ENCODE data around the gene SLC46A1.

- TF ChIP-seq CTCF (IDR thresholded peaks at IDR 0.05; ENCODE audit: poor library complexity, severe bottlenecking) (no peak), EZH2 (IDR thresholded peaks at IDR 0.05; ENCODE audit: borderline replicate concordance, insufficient read depth, low read length, poor library complexity, severe bottlenecking) (no peak), POLR2AphosphoS5 (IDR thresholded peaks at IDR 0.05) (no peak), TAF1 (IDR thresholded peaks at IDR 0.05; ENCODE audit: low read depth) (no peak), RAD21 (conservative IDR thresholded peaks at IDR 0.05) (no peak)
- TF ChIP-seq, protein P1, sequence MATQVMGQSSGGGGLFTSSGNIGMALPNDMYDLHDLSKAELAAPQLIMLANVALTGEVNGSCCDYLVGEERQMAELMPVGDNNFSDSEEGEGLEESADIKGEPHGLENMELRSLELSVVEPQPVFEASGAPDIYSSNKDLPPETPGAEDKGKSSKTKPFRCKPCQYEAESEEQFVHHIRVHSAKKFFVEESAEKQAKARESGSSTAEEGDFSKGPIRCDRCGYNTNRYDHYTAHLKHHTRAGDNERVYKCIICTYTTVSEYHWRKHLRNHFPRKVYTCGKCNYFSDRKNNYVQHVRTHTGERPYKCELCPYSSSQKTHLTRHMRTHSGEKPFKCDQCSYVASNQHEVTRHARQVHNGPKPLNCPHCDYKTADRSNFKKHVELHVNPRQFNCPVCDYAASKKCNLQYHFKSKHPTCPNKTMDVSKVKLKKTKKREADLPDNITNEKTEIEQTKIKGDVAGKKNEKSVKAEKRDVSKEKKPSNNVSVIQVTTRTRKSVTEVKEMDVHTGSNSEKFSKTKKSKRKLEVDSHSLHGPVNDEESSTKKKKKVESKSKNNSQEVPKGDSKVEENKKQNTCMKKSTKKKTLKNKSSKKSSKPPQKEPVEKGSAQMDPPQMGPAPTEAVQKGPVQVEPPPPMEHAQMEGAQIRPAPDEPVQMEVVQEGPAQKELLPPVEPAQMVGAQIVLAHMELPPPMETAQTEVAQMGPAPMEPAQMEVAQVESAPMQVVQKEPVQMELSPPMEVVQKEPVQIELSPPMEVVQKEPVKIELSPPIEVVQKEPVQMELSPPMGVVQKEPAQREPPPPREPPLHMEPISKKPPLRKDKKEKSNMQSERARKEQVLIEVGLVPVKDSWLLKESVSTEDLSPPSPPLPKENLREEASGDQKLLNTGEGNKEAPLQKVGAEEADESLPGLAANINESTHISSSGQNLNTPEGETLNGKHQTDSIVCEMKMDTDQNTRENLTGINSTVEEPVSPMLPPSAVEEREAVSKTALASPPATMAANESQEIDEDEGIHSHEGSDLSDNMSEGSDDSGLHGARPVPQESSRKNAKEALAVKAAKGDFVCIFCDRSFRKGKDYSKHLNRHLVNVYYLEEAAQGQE (IDR thresholded peaks at IDR 0.05; ENCODE audit: borderline replicate concordance): no peak
Measured at GRCh38 chr17:28364665-28365363, 41.2 kb downstream of the SLC46A1 start, which contains the start of gene SEBOX.
